HEK293 (cell line): ENCODE data around the gene CEP41.

Source experiments
- CTCF ChIA-PET: fragments of 350-600 bp; formaldehyde crosslinking; extraction: SDS; loops from one replicate; lab custom pipeline; 2021; ENCODE audit warnings: antibody characterized with exemption; lab: Yijun Ruan, JAX
- POLR2A ChIA-PET: fragments of 300-600 bp; formaldehyde crosslinking; extraction: SDS; loops from one replicate; lab custom pipeline; 2020; ENCODE audit warnings: antibody characterized with exemption, inconsistent platforms; lab: Yijun Ruan, JAX
- H3K27ac ChIP-seq: fragments of 200-500 bp; sonication (Bioruptor generic); 2 replicates; pipeline ENCODE4 v1.5.1; 2014; ENCODE audit warnings: low read depth, low read length, control low read depth, inconsistent platforms; ENCODE audit errors: extremely low read depth
- H3K36me3 ChIP-seq, 2 experiments: fragments of 200-500 bp in 1 of 2; sonication (Bioruptor generic) in 1 of 2; 1 replicate in 1 of 2; 2 replicates in 1 of 2; pipeline ENCODE4 v1.5.1; 2014 to 2017; ENCODE audit warnings: inconsistent platforms in 2 of 2, low read length in 2 of 2; ENCODE audit not compliant: control insufficient read depth in 2 of 2, insufficient read depth in 1 of 2
- H3K4me1 ChIP-seq: fragments of 200-500 bp; sonication (Bioruptor generic); 2 replicates; pipeline ENCODE4 v1.5.1; 2014; ENCODE audit warnings: mild to moderate bottlenecking, low read length, inconsistent platforms; ENCODE audit not compliant: control insufficient read depth, insufficient read depth
- H3K4me3 ChIP-seq: 2 replicates; pipeline ENCODE4 v1.5.1; 2011; ENCODE audit warnings: low read depth, mild to moderate bottlenecking, control low read depth, low read length, moderate library complexity
- H3K9me3 ChIP-seq: fragments of 200-500 bp; sonication (Bioruptor generic); 2 replicates; pipeline ENCODE4 v1.5.1; 2014; ENCODE audit warnings: low read depth, low read length, inconsistent platforms; ENCODE audit not compliant: control insufficient read depth, insufficient read depth
- BCL6B ChIP-seq: fragments of 450-650 bp; formaldehyde crosslinking; IDR thresholded peaks from 2 replicates; pipeline ENCODE4 v1.5.1; 2017; ENCODE audit warnings: missing biosample characterization, missing genetic modification characterization
- SP7 ChIP-seq: fragments of 450-650 bp; formaldehyde crosslinking; IDR thresholded peaks from 2 replicates; pipeline ENCODE4 v1.5.1; 2016; ENCODE audit warnings: missing biosample characterization, missing genetic modification characterization
- ZBTB21 ChIP-seq: fragments of 450-650 bp; formaldehyde crosslinking; IDR thresholded peaks from 2 replicates; pipeline ENCODE4 v1.5.1; 2017; ENCODE audit warnings: missing biosample characterization, missing genetic modification characterization
- ZBTB48 ChIP-seq: fragments of 450-650 bp; formaldehyde crosslinking; IDR thresholded peaks from 2 replicates; pipeline ENCODE4 v1.5.1; 2016; ENCODE audit warnings: missing biosample characterization, missing genetic modification characterization
- ZNF175 ChIP-seq: fragments of 450-650 bp; formaldehyde crosslinking; IDR thresholded peaks from 2 replicates; pipeline ENCODE4 v1.5.1; 2016; ENCODE audit warnings: missing biosample characterization, missing genetic modification characterization
- ZNF248 ChIP-seq: fragments of 450-650 bp; formaldehyde crosslinking; IDR thresholded peaks from 2 replicates; pipeline ENCODE4 v1.5.1; 2017; ENCODE audit warnings: missing biosample characterization, missing genetic modification characterization
- ZNF292 ChIP-seq: fragments of 450-650 bp; formaldehyde crosslinking; IDR thresholded peaks from 2 replicates; pipeline ENCODE4 v1.5.1; 2016; ENCODE audit warnings: low read depth, missing biosample characterization, missing genetic modification characterization, borderline replicate concordance
- ZNF558 ChIP-seq: fragments of 450-650 bp; formaldehyde crosslinking; IDR thresholded peaks from 2 replicates; pipeline ENCODE4 v1.5.1; 2016; ENCODE audit warnings: missing biosample characterization, missing genetic modification characterization
- ZNF560 ChIP-seq: fragments of 450-650 bp; formaldehyde crosslinking; IDR thresholded peaks from 2 replicates; pipeline ENCODE4 v1.5.1; 2017; ENCODE audit warnings: missing biosample characterization, missing genetic modification characterization, borderline replicate concordance
- ZNF596 ChIP-seq: fragments of 450-650 bp; IDR thresholded peaks from 2 replicates; pipeline ENCODE4 v1.5.0; 2018; ENCODE audit warnings: missing biosample characterization, mild to moderate bottlenecking, missing genetic modification characterization, moderate library complexity
- ZNF600 ChIP-seq: fragments of 450-650 bp; formaldehyde crosslinking; IDR thresholded peaks from 2 replicates; pipeline ENCODE4 v1.5.1; 2016; ENCODE audit warnings: missing biosample characterization, missing genetic modification characterization
- ZNF645 ChIP-seq: fragments of 450-650 bp; formaldehyde crosslinking; IDR thresholded peaks from 2 replicates; pipeline ENCODE4; 2016; ENCODE audit warnings: missing biosample characterization, missing genetic modification characterization
- ZNF677 ChIP-seq: fragments of 450-650 bp; IDR thresholded peaks from 2 replicates; pipeline ENCODE4 v1.5.0; 2018; ENCODE audit warnings: missing biosample characterization, mild to moderate bottlenecking, missing genetic modification characterization, moderate library complexity
- ZSCAN5A ChIP-seq: fragments of 450-650 bp; formaldehyde crosslinking; IDR thresholded peaks from 2 replicates; pipeline ENCODE4 v1.5.1; 2016; ENCODE audit warnings: missing biosample characterization, missing genetic modification characterization
- TF ChIP-seq, protein P1 (sequence below): fragments of 450-650 bp; formaldehyde crosslinking; IDR thresholded peaks from 2 replicates; pipeline ENCODE4 v1.5.1; 2016; ENCODE audit warnings: missing biosample characterization, missing genetic modification characterization
- TF ChIP-seq, protein P2 (sequence below): fragments of 450-650 bp; formaldehyde crosslinking; IDR thresholded peaks from 2 replicates; pipeline ENCODE4 v1.5.1; 2017; ENCODE audit warnings: missing biosample characterization, mild to moderate bottlenecking, missing genetic modification characterization, moderate library complexity
- TF ChIP-seq, protein P3 (sequence below): fragments of 450-650 bp; formaldehyde crosslinking; IDR thresholded peaks from 2 replicates; pipeline ENCODE4 v1.5.1; 2016; ENCODE audit warnings: missing biosample characterization, missing genetic modification characterization
- TF ChIP-seq, protein P4 (sequence below): fragments of 450-650 bp; formaldehyde crosslinking; IDR thresholded peaks from 2 replicates; pipeline ENCODE4 v1.5.1; 2016; ENCODE audit warnings: missing biosample characterization, missing genetic modification characterization
- TF ChIP-seq, protein P5 (sequence below): fragments of 450-650 bp; formaldehyde crosslinking; IDR thresholded peaks from 2 replicates; pipeline ENCODE4 v1.5.1; 2016; ENCODE audit warnings: missing biosample characterization, missing genetic modification characterization
- TF ChIP-seq, protein P6 (sequence below): fragments of 450-650 bp; formaldehyde crosslinking; IDR thresholded peaks from 2 replicates; pipeline ENCODE4 v1.5.1; 2016; ENCODE audit warnings: missing biosample characterization, missing genetic modification characterization

CEP41 gene

DNA sequence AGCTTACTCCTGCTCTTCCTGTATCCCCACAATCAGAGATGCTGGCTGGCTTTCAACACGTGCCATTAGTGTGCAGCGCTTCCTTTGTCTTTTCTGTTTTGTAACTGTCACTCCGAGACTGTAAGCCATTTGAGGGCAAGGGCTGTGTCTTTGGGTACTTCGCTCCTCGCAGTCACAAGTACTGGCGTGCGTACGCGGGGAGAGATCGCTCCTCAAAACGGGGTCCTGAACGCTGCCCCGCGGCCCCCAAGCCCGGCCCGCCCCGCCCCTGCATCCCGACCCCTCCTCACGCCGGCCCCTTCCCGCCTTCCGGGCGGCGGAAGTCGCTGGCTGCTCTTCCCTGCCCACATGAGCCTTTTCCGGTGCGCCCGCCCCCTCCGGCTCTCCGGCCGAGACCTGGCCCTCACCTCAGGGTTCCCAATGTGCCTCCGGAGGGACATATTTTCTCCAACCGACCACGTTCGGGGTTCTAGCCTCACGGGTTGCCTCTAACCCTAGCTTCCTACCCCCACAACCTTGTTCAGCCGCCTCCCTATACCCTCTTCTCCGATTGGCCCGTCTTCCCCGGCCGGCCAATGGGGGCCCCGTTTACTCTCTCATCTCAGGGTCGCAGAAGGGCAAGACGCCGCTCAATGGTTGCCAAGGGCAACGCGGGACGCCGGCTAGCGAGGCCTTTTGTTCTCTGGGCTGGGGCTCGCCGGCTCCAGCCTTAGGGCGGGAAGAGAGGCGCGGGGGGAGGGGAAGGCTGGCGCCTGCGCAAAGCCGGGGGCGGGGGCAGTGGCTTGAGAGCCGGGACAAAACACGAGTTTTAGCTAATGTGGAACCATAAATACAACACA lies at the start of gene CEP41:
CEP41 (minus strand) TSS at position 490 of the 839 bp plus-strand sequence; CDS start at position 440, 50 bp downstream.
- H3K27ac ChIP-seq, result peak within 1 kb of the TSS; percentile 80
- ChIA-PET CTCF (interaction anchor here (1.2 kb wide), 1 partner anchor 163 kb away, joined by 4 read pairs; no protein-coding TSS in a partner anchor), POLR2A (interaction anchor here (0.5 to 1.2 kb wide), 2 partner anchors 68 to 236 kb away, joined by 3 to 7 read pairs; partner anchors contain the start of gene TMEM209)
- H3K9me3 ChIP-seq, result no peaks in the 10 kb centered on the region
- H3K36me3 ChIP-seq, result no peaks in the 10 kb centered on the region
- peak within 1 kb of the TSS; percentile 80 for H3K4me3 ChIP-seq
- no peaks in the 10 kb centered on the region for H3K4me1 ChIP-seq
- TF ChIP-seq ZNF175 (tag by site-specific recombination) (no peak), ZNF248 (no peak), SP7 (tag by site-specific recombination) (peak; percentile 31; the same call in 1 of the 2 replicates), ZNF600 (no peak; the same call in 1 of the 2 replicates), ZNF596 (no peak), ZNF645 (no peak), ZNF558 (tag by site-specific recombination) (no peak), BCL6B (no peak), ZNF560 (tag by site-specific recombination) (no peak), ZNF677 (tag by site-specific recombination) (no peak), ZBTB48 (tag by site-specific recombination) (peak; percentile 57; the same call in 1 of the 2 replicates), ZSCAN5A (tag by site-specific recombination) (no peak), ZBTB21 (tag by site-specific recombination) (0 out of 2 replicates have a peak, but pooled peaks have one; percentile 11), ZNF292 (tag by site-specific recombination) (no peak)
- TF ChIP-seq, protein P1, sequence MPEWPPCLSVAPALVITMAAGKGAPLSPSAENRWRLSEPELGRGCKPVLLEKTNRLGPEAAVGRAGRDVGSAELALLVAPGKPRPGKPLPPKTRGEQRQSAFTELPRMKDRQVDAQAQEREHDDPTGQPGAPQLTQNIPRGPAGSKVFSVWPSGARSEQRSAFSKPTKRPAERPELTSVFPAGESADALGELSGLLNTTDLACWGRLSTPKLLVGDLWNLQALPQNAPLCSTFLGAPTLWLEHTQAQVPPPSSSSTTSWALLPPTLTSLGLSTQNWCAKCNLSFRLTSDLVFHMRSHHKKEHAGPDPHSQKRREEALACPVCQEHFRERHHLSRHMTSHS (tag by site-specific recombination), result no peak
- TF ChIP-seq, protein P2, sequence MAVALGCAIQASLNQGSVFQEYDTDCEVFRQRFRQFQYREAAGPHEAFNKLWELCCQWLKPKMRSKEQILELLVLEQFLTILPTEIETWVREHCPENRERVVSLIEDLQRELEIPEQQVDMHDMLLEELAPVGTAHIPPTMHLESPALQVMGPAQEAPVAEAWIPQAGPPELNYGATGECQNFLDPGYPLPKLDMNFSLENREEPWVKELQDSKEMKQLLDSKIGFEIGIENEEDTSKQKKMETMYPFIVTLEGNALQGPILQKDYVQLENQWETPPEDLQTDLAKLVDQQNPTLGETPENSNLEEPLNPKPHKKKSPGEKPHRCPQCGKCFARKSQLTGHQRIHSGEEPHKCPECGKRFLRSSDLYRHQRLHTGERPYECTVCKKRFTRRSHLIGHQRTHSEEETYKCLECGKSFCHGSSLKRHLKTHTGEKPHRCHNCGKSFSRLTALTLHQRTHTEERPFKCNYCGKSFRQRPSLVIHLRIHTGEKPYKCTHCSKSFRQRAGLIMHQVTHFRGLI (tag by site-specific recombination), result no peak
- TF ChIP-seq, protein P3, sequence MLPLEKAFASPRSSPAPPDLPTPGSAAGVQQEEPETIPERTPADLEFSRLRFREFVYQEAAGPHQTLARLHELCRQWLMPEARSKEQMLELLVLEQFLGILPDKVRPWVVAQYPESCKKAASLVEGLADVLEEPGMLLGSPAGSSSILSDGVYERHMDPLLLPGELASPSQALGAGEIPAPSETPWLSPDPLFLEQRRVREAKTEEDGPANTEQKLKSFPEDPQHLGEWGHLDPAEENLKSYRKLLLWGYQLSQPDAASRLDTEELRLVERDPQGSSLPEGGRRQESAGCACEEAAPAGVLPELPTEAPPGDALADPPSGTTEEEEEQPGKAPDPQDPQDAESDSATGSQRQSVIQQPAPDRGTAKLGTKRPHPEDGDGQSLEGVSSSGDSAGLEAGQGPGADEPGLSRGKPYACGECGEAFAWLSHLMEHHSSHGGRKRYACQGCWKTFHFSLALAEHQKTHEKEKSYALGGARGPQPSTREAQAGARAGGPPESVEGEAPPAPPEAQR (tag by site-specific recombination), result no peak
- TF ChIP-seq, protein P4, sequence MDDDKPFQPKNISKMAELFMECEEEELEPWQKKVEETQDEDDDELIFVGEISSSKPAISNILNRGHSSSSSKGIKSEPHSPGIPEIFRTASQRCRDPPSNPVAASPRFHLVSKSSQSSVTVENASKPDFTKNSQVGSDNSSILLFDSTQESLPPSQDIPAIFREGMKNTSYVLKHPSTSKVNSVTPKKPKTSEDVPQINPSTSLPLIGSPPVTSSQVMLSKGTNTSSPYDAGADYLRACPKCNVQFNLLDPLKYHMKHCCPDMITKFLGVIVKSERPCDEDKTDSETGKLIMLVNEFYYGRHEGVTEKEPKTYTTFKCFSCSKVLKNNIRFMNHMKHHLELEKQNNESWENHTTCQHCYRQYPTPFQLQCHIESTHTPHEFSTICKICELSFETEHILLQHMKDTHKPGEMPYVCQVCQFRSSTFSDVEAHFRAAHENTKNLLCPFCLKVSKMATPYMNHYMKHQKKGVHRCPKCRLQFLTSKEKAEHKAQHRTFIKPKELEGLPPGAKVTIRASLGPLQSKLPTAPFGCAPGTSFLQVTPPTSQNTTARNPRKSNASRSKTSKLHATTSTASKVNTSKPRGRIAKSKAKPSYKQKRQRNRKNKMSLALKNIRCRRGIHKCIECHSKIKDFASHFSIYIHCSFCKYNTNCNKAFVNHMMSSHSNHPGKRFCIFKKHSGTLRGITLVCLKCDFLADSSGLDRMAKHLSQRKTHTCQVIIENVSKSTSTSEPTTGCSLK (tag by site-specific recombination), result no peak
- TF ChIP-seq, protein P5, sequence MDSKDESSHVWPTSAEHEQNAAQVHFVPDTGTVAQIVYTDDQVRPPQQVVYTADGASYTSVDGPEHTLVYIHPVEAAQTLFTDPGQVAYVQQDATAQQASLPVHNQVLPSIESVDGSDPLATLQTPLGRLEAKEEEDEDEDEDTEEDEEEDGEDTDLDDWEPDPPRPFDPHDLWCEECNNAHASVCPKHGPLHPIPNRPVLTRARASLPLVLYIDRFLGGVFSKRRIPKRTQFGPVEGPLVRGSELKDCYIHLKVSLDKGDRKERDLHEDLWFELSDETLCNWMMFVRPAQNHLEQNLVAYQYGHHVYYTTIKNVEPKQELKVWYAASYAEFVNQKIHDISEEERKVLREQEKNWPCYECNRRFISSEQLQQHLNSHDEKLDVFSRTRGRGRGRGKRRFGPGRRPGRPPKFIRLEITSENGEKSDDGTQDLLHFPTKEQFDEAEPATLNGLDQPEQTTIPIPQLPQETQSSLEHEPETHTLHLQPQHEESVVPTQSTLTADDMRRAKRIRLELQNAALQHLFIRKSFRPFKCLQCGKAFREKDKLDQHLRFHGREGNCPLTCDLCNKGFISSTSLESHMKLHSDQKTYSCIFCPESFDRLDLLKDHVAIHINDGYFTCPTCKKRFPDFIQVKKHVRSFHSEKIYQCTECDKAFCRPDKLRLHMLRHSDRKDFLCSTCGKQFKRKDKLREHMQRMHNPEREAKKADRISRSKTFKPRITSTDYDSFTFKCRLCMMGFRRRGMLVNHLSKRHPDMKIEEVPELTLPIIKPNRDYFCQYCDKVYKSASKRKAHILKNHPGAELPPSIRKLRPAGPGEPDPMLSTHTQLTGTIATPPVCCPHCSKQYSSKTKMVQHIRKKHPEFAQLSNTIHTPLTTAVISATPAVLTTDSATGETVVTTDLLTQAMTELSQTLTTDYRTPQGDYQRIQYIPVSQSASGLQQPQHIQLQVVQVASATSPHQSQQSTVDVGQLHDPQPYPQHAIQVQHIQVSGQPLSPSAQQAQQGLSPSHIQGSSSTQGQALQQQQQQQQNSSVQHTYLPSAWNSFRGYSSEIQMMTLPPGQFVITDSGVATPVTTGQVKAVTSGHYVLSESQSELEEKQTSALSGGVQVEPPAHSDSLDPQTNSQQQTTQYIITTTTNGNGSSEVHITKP (tag by site-specific recombination), result no peak; the same call in 1 of the 2 replicates
- TF ChIP-seq, protein P6, sequence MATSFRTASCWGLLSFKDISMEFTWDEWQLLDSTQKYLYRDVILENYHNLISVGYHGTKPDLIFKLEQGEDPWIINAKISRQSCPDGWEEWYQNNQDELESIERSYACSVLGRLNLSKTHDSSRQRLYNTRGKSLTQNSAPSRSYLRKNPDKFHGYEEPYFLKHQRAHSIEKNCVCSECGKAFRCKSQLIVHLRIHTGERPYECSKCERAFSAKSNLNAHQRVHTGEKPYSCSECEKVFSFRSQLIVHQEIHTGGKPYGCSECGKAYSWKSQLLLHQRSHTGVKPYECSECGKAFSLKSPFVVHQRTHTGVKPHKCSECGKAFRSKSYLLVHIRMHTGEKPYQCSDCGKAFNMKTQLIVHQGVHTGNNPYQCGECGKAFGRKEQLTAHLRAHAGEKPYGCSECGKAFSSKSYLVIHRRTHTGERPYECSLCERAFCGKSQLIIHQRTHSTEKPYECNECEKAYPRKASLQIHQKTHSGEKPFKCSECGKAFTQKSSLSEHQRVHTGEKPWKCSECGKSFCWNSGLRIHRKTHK (tag by site-specific recombination), result no peak
